H9 (cell line): Measurements from ENCODE around the gene TENM4. TPM values are rescaled to one million over a fixed set of nuclear protein-coding genes. Genes with fewer than 3 reads are reported as not detected.

Experiments used
- DNase-seq: peaks from one replicate; pipeline ENCODE4 v3.0.0-alpha.2; 2017
- H2AFZ ChIP-seq: one replicate; pipeline ENCODE4 v1.6.1; 2013; ENCODE audit warnings: mild to moderate bottlenecking, low read length, control low read depth, moderate library complexity
- H2AK5ac ChIP-seq: 2 replicates; pipeline ENCODE4 v1.6.1; 2013; ENCODE audit warnings: low read length, control low read depth, mixed read lengths; ENCODE audit not compliant: insufficient read length
- H2BK120ac ChIP-seq: one replicate; pipeline ENCODE4 v1.6.1; 2013; ENCODE audit warnings: low read depth, mild to moderate bottlenecking, low read length, control low read depth, inconsistent platforms; ENCODE audit not compliant: poor library complexity, severe bottlenecking
- H2BK12ac ChIP-seq: 2 replicates; pipeline ENCODE4 v1.6.1; 2013; ENCODE audit warnings: low read length, control low read depth, mixed read lengths, low read depth; ENCODE audit not compliant: insufficient read length
- H2BK15ac ChIP-seq: 2 replicates; pipeline ENCODE4 v1.6.1; 2013; ENCODE audit warnings: low read depth, low read length, control low read depth
- H2BK20ac ChIP-seq: one replicate; pipeline ENCODE4 v1.6.1; 2013; ENCODE audit warnings: low read depth, mild to moderate bottlenecking, low read length, control low read depth, inconsistent platforms; ENCODE audit not compliant: poor library complexity, severe bottlenecking
- H2BK5ac ChIP-seq: 2 replicates; pipeline ENCODE4 v1.6.1; 2013; ENCODE audit warnings: low read length, control low read depth, mixed read lengths; ENCODE audit not compliant: insufficient read length
- H3K14ac ChIP-seq: 2 replicates; pipeline ENCODE4 v1.6.1; 2013; ENCODE audit warnings: low read length, control low read depth; ENCODE audit not compliant: insufficient read depth
- H3K18ac ChIP-seq: 2 replicates; pipeline ENCODE4 v1.6.1; 2013; ENCODE audit warnings: low read depth, mild to moderate bottlenecking, mixed read lengths, low read length, control low read depth; ENCODE audit not compliant: insufficient read length
- H3K23ac ChIP-seq: 2 replicates; pipeline ENCODE4 v1.6.1; 2013; ENCODE audit warnings: low read length, control low read depth, mixed read lengths, low read depth; ENCODE audit not compliant: insufficient read length
- H3K23me2 ChIP-seq: 2 replicates; pipeline ENCODE4 v1.6.1; 2013; ENCODE audit warnings: low read depth, mild to moderate bottlenecking, mixed read lengths, low read length, control low read depth; ENCODE audit not compliant: insufficient read length, poor library complexity, severe bottlenecking
- H3K27ac ChIP-seq: 2 replicates; pipeline ENCODE4 v1.5.1; 2013; ENCODE audit warnings: low read length, control low read depth, mixed read lengths, low read depth; ENCODE audit not compliant: insufficient read length
- H3K27me3 ChIP-seq: 2 replicates; pipeline ENCODE4 v1.6.1; 2013; ENCODE audit warnings: low read length, control low read depth, inconsistent platforms; ENCODE audit not compliant: insufficient read depth
- H3K4ac ChIP-seq: 2 replicates; pipeline ENCODE4 v1.6.1; 2013; ENCODE audit warnings: low read depth, mild to moderate bottlenecking, control low read depth, inconsistent platforms, low read length, moderate library complexity
- H3K4me1 ChIP-seq: 2 replicates; pipeline ENCODE4 v1.6.1; 2013; ENCODE audit warnings: low read length, control low read depth, inconsistent platforms; ENCODE audit not compliant: insufficient read depth
- H3K4me2 ChIP-seq: 2 replicates; pipeline ENCODE4 v1.6.1; 2013; ENCODE audit warnings: low read length, control low read depth, mixed read lengths; ENCODE audit not compliant: insufficient read length, insufficient read depth
- H3K56ac ChIP-seq: 2 replicates; pipeline ENCODE4 v1.6.1; 2013; ENCODE audit warnings: low read depth, mild to moderate bottlenecking, mixed read lengths, low read length, control low read depth; ENCODE audit not compliant: insufficient read length
- H3K79me1 ChIP-seq: 2 replicates; pipeline ENCODE4 v1.6.1; 2013; ENCODE audit warnings: low read depth, mild to moderate bottlenecking, moderate library complexity, low read length, control low read depth, inconsistent platforms; ENCODE audit not compliant: insufficient read depth, poor library complexity, severe bottlenecking
- H3K79me2 ChIP-seq: 2 replicates; pipeline ENCODE4 v1.6.1; 2013; ENCODE audit warnings: low read length, control low read depth, inconsistent platforms; ENCODE audit not compliant: insufficient read depth
- H3K9ac ChIP-seq: 2 replicates; pipeline ENCODE4 v1.6.1; 2013; ENCODE audit warnings: low read length, control low read depth, mixed read lengths; ENCODE audit not compliant: insufficient read length; ENCODE audit errors: extremely low read depth
- H3K9me3 ChIP-seq: one replicate; pipeline ENCODE4 v1.6.1; 2013; ENCODE audit warnings: low read depth, low read length, inconsistent platforms; ENCODE audit not compliant: control insufficient read depth
- H3T11ph ChIP-seq: one replicate; pipeline ENCODE4 v1.6.1; 2013; ENCODE audit warnings: mild to moderate bottlenecking, low read length, control low read depth, inconsistent platforms
- H4K20me1 ChIP-seq: one replicate; pipeline ENCODE4 v1.6.1; 2013; ENCODE audit not compliant: control insufficient read depth, insufficient read length, insufficient read depth
- H4K5ac ChIP-seq: 2 replicates; pipeline ENCODE4 v1.6.1; 2013; ENCODE audit warnings: low read depth, mild to moderate bottlenecking, mixed read lengths, low read length, control low read depth; ENCODE audit not compliant: insufficient read length
- H4K8ac ChIP-seq: replicated peaks from 2 replicates; pipeline ENCODE4 v1.6.1; 2013; ENCODE audit warnings: low read length, control low read depth, mixed read lengths, low read depth; ENCODE audit not compliant: insufficient read length
- H4K91ac ChIP-seq: 2 replicates; pipeline ENCODE4 v1.6.1; 2013; ENCODE audit warnings: low read depth, mild to moderate bottlenecking, moderate library complexity, mixed read lengths, low read length, control low read depth; ENCODE audit not compliant: insufficient read length
- H3K27ac Mint-ChIP-seq, 3 experiments: 2 replicates in 2 of 3; 3 replicates in 1 of 3; pipeline ENCODE4 v1.8.0; 2020 to 2021; ENCODE audit warnings: mixed read lengths in 3 of 3, mild to moderate bottlenecking in 1 of 3, moderate library complexity in 1 of 3
- H3K27me3 Mint-ChIP-seq: 2 replicates; pipeline ENCODE4 v1.8.0; 2021; ENCODE audit warnings: low read depth, mild to moderate bottlenecking, moderate library complexity, mixed read lengths
- H3K36me3 Mint-ChIP-seq, 3 experiments: 2 replicates in 2 of 3; 3 replicates in 1 of 3; pipeline ENCODE4 v1.8.0; 2020 to 2021; ENCODE audit warnings: low read depth in 3 of 3, mixed read lengths in 3 of 3; ENCODE audit not compliant: insufficient read depth in 1 of 3
- H3K4me1 Mint-ChIP-seq, 2 experiments: 2 replicates each; pipeline ENCODE4 v1.8.0; 2020; ENCODE audit warnings: mixed read lengths in 2 of 2
- H3K4me3 Mint-ChIP-seq, 2 experiments: 2 replicates in 1 of 2; 3 replicates in 1 of 2; pipeline ENCODE4 v1.8.0; 2020 to 2021; ENCODE audit warnings: mild to moderate bottlenecking in 2 of 2, mixed read lengths in 2 of 2, moderate library complexity in 1 of 2
- H3K9me3 Mint-ChIP-seq, 2 experiments: 2 replicates in 1 of 2; 3 replicates in 1 of 2; pipeline ENCODE4 v1.8.0; 2020; ENCODE audit warnings: mild to moderate bottlenecking in 2 of 2, mixed read lengths in 2 of 2, moderate library complexity in 1 of 2
- CTCF ChIP-seq: fragments of 200-600 bp; sonication (generic); conservative IDR thresholded peaks from 3 replicates; pipeline ENCODE4 v1.8.0; 2021; ENCODE audit warnings: antibody characterized with exemption, mild to moderate bottlenecking
- WGBS: extraction: QIAGEN DNeasy Blood & Tissue Kit; methylation state at CpG from one replicate; pipeline ENCODE4 v1.1.7; 2013; ENCODE audit warnings: missing lambda C conversion rate, low lambda C conversion rate, mixed read lengths; ENCODE audit not compliant: insufficient read length; ENCODE audit errors: extremely low coverage; 5-methylcytosine and 5-hydroxymethylcytosine counted together
- total RNA-seq: library from RNA; stranded (reverse); gene quantifications from 2 replicates; pipeline ENCODE4 v1.2.1, GENCODE V29; 2021

TENM4 gene
- total RNA-seq, 1 experiment from 2014 or later: 4.6 TPM

- Histone ChIP-seq H3T11ph (no peak overlapping the region), H3K4me2 (no peak overlapping the region), H4K91ac (no peak overlapping the region), H3K23me2 (no peaks in the 10 kb centered on the region), H3K23ac (no peak overlapping the region), H3K9ac (no peak overlapping the region), H4K5ac (no peak overlapping the region), H3K18ac (no peak overlapping the region), H3K56ac (no peak overlapping the region), H2BK5ac (no peak overlapping the region), H3K27me3 (no peaks in the 10 kb centered on the region), H3K4ac (no peak overlapping the region), H3K79me1 (no peaks in the 10 kb centered on the region), H2BK20ac (no peak overlapping the region), H3K27ac (no peak overlapping the region), H4K20me1 (no peaks in the 10 kb centered on the region), H2AFZ (no peak overlapping the region), H4K8ac (no peak overlapping the region), H3K9me3 (no peaks in the 10 kb centered on the region), H3K79me2 (no peaks in the 10 kb centered on the region), H2BK15ac (no peak overlapping the region), H3K14ac (no peak overlapping the region), H2BK12ac (no peak overlapping the region), H3K4me1 (no peaks in the 10 kb centered on the region), H2BK120ac (no peak overlapping the region), H2AK5ac (no peak overlapping the region)
- no CpG with 5 or more reads among the region's 11 CpGs for WGBS
- H3K9me3 Mint-ChIP-seq: no peaks in the 10 kb centered on the region
- peaks cover 22 to 35% of the 10 kb centered on the region in 2 experiments for H3K4me1 Mint-ChIP-seq
- TF ChIP-seq CTCF: no peak
- H3K27me3 Mint-ChIP-seq: peaks cover 3% of the 10 kb centered on the region
- DNase-seq: no peak
- no peak overlapping the region for H3K4me3 Mint-ChIP-seq
- H3K27ac Mint-ChIP-seq: no peak overlapping the region
- H3K36me3 Mint-ChIP-seq: peaks cover 0 to 4% (median 0%) of the 10 kb centered on the region in 3 experiments; a peak in 1 of 7 replicates
Measured at GRCh38 chr11:78653294-78653909, 787.4 kb downstream of the TENM4 start.
